Transverse colon (tissue), 3 donors: ENCODE results near the gene CR1L.

Source experiments
- CTCF ChIP-seq, 5 experiments: fragments of 200-600 bp in 3 of 5; fragments of 450-650 bp in 2 of 5; sonication (generic) in 3 of 5; IDR thresholded peaks; 1 replicate in 2 of 5; 2 replicates in 3 of 5; pipeline ENCODE4 v1.5.1; 2016 to 2017; ENCODE audit warnings: antibody characterized with exemption in 5 of 5, inconsistent platforms in 3 of 5, mild to moderate bottlenecking in 2 of 5, moderate library complexity in 1 of 5
- POLR2A ChIP-seq: fragments of 450-650 bp; IDR thresholded peaks from one replicate; pipeline ENCODE4 v1.6.1; 2016; ENCODE audit warnings: antibody characterized with exemption, mild to moderate bottlenecking, moderate library complexity

- TF ChIP-seq POLR2A, result no peak
- no peak for TF ChIP-seq CTCF (IDR thresholded peaks at IDR 0.05)
These were observed 13.8 kb upstream of the CR1L start for GRCh38 chr1:207631137-207631536.
